ENCODE measurements around the gene FNTB. TPM values are rescaled to one million over a fixed set of nuclear protein-coding genes. Genes with fewer than 3 reads are reported as not detected.
A peak's percentile ranks its signal among the peaks of the same experiment; 100 is the strongest.

Gene FNTB
- polyA plus RNA-seq, 1 donor from 2014 or later: 6.7 TPM

- no peak overlapping the region for H3K9ac ChIP-seq (ENCODE audit: low read length)
- no peak overlapping the region for H3K4me3 ChIP-seq (ENCODE audit: low read length)
- H3K27ac ChIP-seq (ENCODE audit: low read length): no peak overlapping the region
Observed at GRCh38 chr14:65019944-65020566, 33.4 kb downstream of the FNTB start.

DNA sequence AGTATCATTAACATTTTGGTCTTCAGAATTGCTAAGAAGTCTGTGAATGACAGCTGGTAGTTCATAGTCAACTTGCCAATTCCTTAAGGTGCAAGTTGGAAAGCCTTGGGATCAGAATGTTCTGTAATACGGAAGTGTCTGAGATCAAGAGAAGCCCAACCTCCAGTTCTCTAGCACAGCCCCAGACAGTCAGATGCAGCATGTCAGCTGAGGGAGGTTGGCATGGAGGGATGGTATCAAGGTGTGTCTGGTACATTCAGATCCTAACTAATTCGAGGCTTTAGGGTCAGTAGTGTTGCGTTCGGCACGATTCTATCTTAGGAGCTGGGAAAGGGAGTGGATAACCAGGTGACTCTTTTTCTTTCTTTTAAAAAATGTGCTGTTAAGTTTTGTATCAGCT, 38.3 kb downstream of the FNTB start:
- H3K36me3 ChIP-seq (ENCODE audit: insufficient read depth, low read length): no peaks in the 10 kb centered on the region
- H3K4me3 ChIP-seq (ENCODE audit: low read length): no peak overlapping the region
- no peaks in the 10 kb centered on the region for H3K27me3 ChIP-seq (ENCODE audit: insufficient read depth, low read depth, low read length)
- H3K9me2 ChIP-seq (ENCODE audit: insufficient read depth, low read length): no peaks in the 10 kb centered on the region
- H3K9ac ChIP-seq (ENCODE audit: low read length): no peak overlapping the region
- no peaks in the 10 kb centered on the region for H3K9me3 ChIP-seq (ENCODE audit: low read length)
- TF ChIP-seq EP300 (conservative IDR thresholded peaks at IDR 0.05; ENCODE audit: poor library complexity, severe bottlenecking) (no peak), POLR2AphosphoS5 (IDR thresholded peaks at IDR 0.05) (no peak), SMC3 (conservative IDR thresholded peaks at IDR 0.05; ENCODE audit: poor library complexity) (no peak), MXI1 (conservative IDR thresholded peaks at IDR 0.05; ENCODE audit: poor library complexity, severe bottlenecking) (no peak), CTCF (IDR thresholded peaks at IDR 0.05; ENCODE audit: poor library complexity, severe bottlenecking) (no peak), TAF1 (IDR thresholded peaks at IDR 0.05; ENCODE audit: low read depth) (no peak), EZH2 (IDR thresholded peaks at IDR 0.05; ENCODE audit: borderline replicate concordance, insufficient read depth, low read length, poor library complexity, severe bottlenecking) (no peak), RAD21 (conservative IDR thresholded peaks at IDR 0.05) (no peak)
- TF ChIP-seq, protein P1, sequence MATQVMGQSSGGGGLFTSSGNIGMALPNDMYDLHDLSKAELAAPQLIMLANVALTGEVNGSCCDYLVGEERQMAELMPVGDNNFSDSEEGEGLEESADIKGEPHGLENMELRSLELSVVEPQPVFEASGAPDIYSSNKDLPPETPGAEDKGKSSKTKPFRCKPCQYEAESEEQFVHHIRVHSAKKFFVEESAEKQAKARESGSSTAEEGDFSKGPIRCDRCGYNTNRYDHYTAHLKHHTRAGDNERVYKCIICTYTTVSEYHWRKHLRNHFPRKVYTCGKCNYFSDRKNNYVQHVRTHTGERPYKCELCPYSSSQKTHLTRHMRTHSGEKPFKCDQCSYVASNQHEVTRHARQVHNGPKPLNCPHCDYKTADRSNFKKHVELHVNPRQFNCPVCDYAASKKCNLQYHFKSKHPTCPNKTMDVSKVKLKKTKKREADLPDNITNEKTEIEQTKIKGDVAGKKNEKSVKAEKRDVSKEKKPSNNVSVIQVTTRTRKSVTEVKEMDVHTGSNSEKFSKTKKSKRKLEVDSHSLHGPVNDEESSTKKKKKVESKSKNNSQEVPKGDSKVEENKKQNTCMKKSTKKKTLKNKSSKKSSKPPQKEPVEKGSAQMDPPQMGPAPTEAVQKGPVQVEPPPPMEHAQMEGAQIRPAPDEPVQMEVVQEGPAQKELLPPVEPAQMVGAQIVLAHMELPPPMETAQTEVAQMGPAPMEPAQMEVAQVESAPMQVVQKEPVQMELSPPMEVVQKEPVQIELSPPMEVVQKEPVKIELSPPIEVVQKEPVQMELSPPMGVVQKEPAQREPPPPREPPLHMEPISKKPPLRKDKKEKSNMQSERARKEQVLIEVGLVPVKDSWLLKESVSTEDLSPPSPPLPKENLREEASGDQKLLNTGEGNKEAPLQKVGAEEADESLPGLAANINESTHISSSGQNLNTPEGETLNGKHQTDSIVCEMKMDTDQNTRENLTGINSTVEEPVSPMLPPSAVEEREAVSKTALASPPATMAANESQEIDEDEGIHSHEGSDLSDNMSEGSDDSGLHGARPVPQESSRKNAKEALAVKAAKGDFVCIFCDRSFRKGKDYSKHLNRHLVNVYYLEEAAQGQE (IDR thresholded peaks at IDR 0.05; ENCODE audit: borderline replicate concordance): no peak
- no peak overlapping the region for H3K27ac ChIP-seq (ENCODE audit: low read length)
- no peaks in the 10 kb centered on the region for H4K20me1 ChIP-seq (ENCODE audit: insufficient read depth)
- no peak overlapping the region for H3K4me2 ChIP-seq (ENCODE audit: low read length)
- H3K79me2 ChIP-seq (replicated peaks; ENCODE audit: insufficient read depth, low read length): no peaks in the 10 kb centered on the region
- no peaks in the 10 kb centered on the region for H3F3A ChIP-seq (ENCODE audit: insufficient read depth, low read length, poor library complexity, severe bottlenecking)
- no peak overlapping the region for H2AFZ ChIP-seq (ENCODE audit: low read depth, low read length)

More at GRCh38 chr14:65019944-65020566, 33.4 kb downstream of the FNTB start:
- H3K9me3 ChIP-seq (ENCODE audit: low read length): no peaks in the 10 kb centered on the region
- no peak overlapping the region for H2AFZ ChIP-seq (ENCODE audit: low read depth, low read length)
- no peak overlapping the region for H3K4me2 ChIP-seq (ENCODE audit: low read length)
- TF ChIP-seq EP300 (conservative IDR thresholded peaks at IDR 0.05; ENCODE audit: poor library complexity, severe bottlenecking) (no peak), RAD21 (conservative IDR thresholded peaks at IDR 0.05) (peak; percentile 42), CTCF (IDR thresholded peaks at IDR 0.05; ENCODE audit: poor library complexity, severe bottlenecking) (peak; percentile 53)
- peaks cover 4% of the 10 kb centered on the region for H3K36me3 ChIP-seq (ENCODE audit: insufficient read depth, low read length)
- H3K27me3 ChIP-seq (ENCODE audit: insufficient read depth, low read depth, low read length): no peaks in the 10 kb centered on the region
- no peaks in the 10 kb centered on the region for H3K79me2 ChIP-seq (replicated peaks; ENCODE audit: insufficient read depth, low read length)
- no peaks in the 10 kb centered on the region for H3K9me2 ChIP-seq (ENCODE audit: insufficient read depth, low read length)
- no peaks in the 10 kb centered on the region for H3F3A ChIP-seq (ENCODE audit: insufficient read depth, low read length, poor library complexity, severe bottlenecking)
- no peaks in the 10 kb centered on the region for H4K20me1 ChIP-seq (ENCODE audit: insufficient read depth)
